Pancreas (tissue), 10 donors: ENCODE results near the gene A2M. TPM values are rescaled to one million over a fixed set of nuclear protein-coding genes. Genes with fewer than 3 reads are reported as not detected.

ENCODE experiments used
- ATAC-seq, 4 donors: fragments of 200-7000 bp; cut with Tn5 transposase; one replicate each; pipeline versions ENCODE4 v1.8.0 to v1.9.1; 2020; ENCODE audit warnings: mild to moderate bottlenecking in 4 of 4, moderate library complexity in 4 of 4
- DNase-seq, 6 donors: peaks; one replicate each; pipeline ENCODE4 v3.0.0-alpha.2; 2020
- FAIRE-seq: peaks from 2 replicates; lab custom pipeline; 2012; peaks lifted over from hg19 to GRCh38; lab: Jason Lieb, UNC
- H3K27ac ChIP-seq, 4 donors: fragments of 200-600 bp; sonication (generic); 1 replicate in 3 of 4; 2 replicates in 1 of 4; pipeline versions ENCODE4 v1.5.0 to v1.8.0; 2020
- H3K27me3 ChIP-seq, 4 donors: fragments of 200-600 bp; one replicate each; pipeline ENCODE4 v1.8.0; 2021
- H3K36me3 ChIP-seq, 3 donors: fragments of 200-600 bp; sonication (generic) in 1 of 3; one replicate each; pipeline versions ENCODE4 v1.5.0 to v1.8.0; 2020 to 2021
- H3K4me1 ChIP-seq, 3 donors: fragments of 200-600 bp; one replicate each; pipeline ENCODE4 v1.8.0; 2021
- H3K4me3 ChIP-seq, 4 donors: fragments of 200-600 bp; sonication (generic) in 2 of 4; one replicate each; pipeline versions ENCODE4 v1.5.0 to v1.8.0; 2020 to 2021
- H3K9me3 ChIP-seq, 4 donors: fragments of 200-600 bp; one replicate each; pipeline ENCODE4 v1.8.0; 2021
- WGBS, 2 donors: extraction: QIAGEN DNeasy Blood & Tissue Kit; methylation state at CpG; one replicate each; pipeline ENCODE4 v1.1.7; 2013; 5-methylcytosine and 5-hydroxymethylcytosine counted together
- intact Hi-C, 3 donors: fragments of 100-400 bp; cut with DNase I; formaldehyde crosslinking; loops; one replicate each; pipeline versions ENCODE4 v1.11.1 to v1.14.2; 2022
- polyA plus RNA-seq, 2 donors: library from polyadenylated mRNA; stranded (reverse); fragments of 200-250 nt; gene quantifications; one replicate each; pipeline ENCODE4 v1.2.3, GENCODE V29; 2013
- total RNA-seq, 6 donors: library from RNA; stranded (reverse); fragmentation: NEBNext Ultra II Directional in 4 of 6; extraction: Animal tissue kit (Norgen Biotek cat#: 25700) in 4 of 6; gene quantifications; one replicate each; pipeline versions ENCODE4 v1.2.1 to v1.2.4, GENCODE V29; 2021 to 2023
- TF ChIP-seq, protein P1 (sequence below), 4 donors: fragments of 200-600 bp; sonication (generic) in 3 of 4; IDR thresholded peaks; one replicate each; pipeline versions ENCODE4 v1.5.0 to v1.8.0; 2021; ENCODE audit warnings: antibody characterized with exemption in 4 of 4
- donor health status: healthy with polysubstance abuse.
- donor health status: DM: no; HTN: no; CAD: no; lungs with moderate emphysema.
- donor health status: DM: no; HTN: no; CAD: no.
- donor health status: control.
- donor health status: control.
- donor health status: Bipolar disorder and iron deficiency.
- donor health status: DM: yes; HTN: yes; CAD: no.
- donor health status: DM: no; HTN: no; CAD: no.
- donor health status: DM: no; HTN: no; CAD: no.
- donor health status: DM: yes; HTN: yes; CAD: no.

A2M gene
- total and polyA plus RNA-seq, 8 donors, result 22.8 to 275 (median 62.4) TPM

- H3K36me3 ChIP-seq, result no peaks in the 10 kb centered on the region
- peak overlapping the region; percentile 64 to 89 (median 74) for H3K4me3 ChIP-seq
- intact Hi-C loops, result no loop called here
- peak; percentile 90 to 93 (median 90) for ATAC-seq
- FAIRE-seq, result no peak
- no peaks in the 10 kb centered on the region for H3K9me3 ChIP-seq
- DNase-seq, result peak; percentile 89 to 97 (median 96)
- H3K27me3 ChIP-seq, result no peaks in the 10 kb centered on the region
- H3K4me1 ChIP-seq, result peaks cover 0 to 6% (median 5%) of the 10 kb centered on the region in 3 donors
- TF ChIP-seq, protein P1, sequence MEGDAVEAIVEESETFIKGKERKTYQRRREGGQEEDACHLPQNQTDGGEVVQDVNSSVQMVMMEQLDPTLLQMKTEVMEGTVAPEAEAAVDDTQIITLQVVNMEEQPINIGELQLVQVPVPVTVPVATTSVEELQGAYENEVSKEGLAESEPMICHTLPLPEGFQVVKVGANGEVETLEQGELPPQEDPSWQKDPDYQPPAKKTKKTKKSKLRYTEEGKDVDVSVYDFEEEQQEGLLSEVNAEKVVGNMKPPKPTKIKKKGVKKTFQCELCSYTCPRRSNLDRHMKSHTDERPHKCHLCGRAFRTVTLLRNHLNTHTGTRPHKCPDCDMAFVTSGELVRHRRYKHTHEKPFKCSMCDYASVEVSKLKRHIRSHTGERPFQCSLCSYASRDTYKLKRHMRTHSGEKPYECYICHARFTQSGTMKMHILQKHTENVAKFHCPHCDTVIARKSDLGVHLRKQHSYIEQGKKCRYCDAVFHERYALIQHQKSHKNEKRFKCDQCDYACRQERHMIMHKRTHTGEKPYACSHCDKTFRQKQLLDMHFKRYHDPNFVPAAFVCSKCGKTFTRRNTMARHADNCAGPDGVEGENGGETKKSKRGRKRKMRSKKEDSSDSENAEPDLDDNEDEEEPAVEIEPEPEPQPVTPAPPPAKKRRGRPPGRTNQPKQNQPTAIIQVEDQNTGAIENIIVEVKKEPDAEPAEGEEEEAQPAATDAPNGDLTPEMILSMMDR (IDR thresholded peaks at IDR 0.05), result no peak
- WGBS, 2 donors, result 3 to 7% methylated on average over 36 to 44 of the region's 45 CpGs
- H3K27ac ChIP-seq, result peak overlapping the region; percentile 95 to 100 (median 98)
Observed at GRCh38 chr12:9064815-9065606, 50.7 kb downstream of the A2M start.

- TF ChIP-seq, protein P1 (IDR thresholded peaks at IDR 0.05), result peak in 3 of 4 donors; percentile 16 to 37 (median 23)
- Histone ChIP-seq H3K27me3 (no peaks in the 10 kb centered on the region), H3K4me1 (peaks cover 0 to 6% (median 5%) of the 10 kb centered on the region in 3 donors), H3K27ac (peak overlapping the region; percentile 95 to 100 (median 98)), H3K36me3 (no peaks in the 10 kb centered on the region), H3K9me3 (no peaks in the 10 kb centered on the region), H3K4me3 (peak overlapping the region; percentile 64 to 89 (median 74))
- intact Hi-C loops, result no loop called here
- FAIRE-seq (no peak), DNase-seq (peak; percentile 71 to 88 (median 76)), ATAC-seq (peak; percentile 79 to 90 (median 85))
- WGBS, 2 donors, result 1% methylated on average over 35 to 51 of the region's 51 CpGs
Observed at GRCh38 chr12:9064201-9064814, 51.4 kb downstream of the A2M start.

DNA sequence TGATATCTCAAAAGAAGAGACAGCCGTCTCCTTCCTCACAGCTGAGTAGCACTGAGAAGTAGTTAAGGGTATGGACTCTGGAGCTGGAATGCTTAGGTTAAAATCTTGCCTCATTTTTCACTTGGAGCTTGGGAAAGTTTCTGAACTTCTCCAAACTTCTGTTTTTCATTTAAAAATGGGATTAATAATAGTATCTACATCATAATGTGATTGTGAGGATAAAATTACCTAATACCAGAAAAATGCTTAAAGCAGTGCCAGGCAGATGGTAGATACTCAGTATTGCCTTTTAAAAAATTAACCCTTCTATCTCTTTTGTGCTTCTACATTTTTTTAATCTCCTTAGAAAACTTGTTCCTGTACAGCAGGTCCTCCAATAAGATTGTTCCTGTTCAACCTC lies 63.1 kb downstream of the A2M start:
- no peak overlapping the region for H3K4me3 ChIP-seq
- no peak for ATAC-seq
- H3K4me1 ChIP-seq, result no peaks in the 10 kb centered on the region
- no peaks in the 10 kb centered on the region for H3K36me3 ChIP-seq
- no peaks in the 10 kb centered on the region for H3K9me3 ChIP-seq
- no peak for FAIRE-seq
- TF ChIP-seq, protein P1 (IDR thresholded peaks at IDR 0.05), result no peak
- H3K27me3 ChIP-seq, result no peaks in the 10 kb centered on the region
- no peak overlapping the region for H3K27ac ChIP-seq
- DNase-seq, result no peak
- WGBS, 2 donors, result 50 to 55% methylated on average over 1 of the region's 1 CpG
- intact Hi-C loops, result loop anchor here in 1 of 3 donors (10.0 kb wide), 1 partner anchor 388 kb away; the partner anchor contains the start of gene MFAP5

DNA sequence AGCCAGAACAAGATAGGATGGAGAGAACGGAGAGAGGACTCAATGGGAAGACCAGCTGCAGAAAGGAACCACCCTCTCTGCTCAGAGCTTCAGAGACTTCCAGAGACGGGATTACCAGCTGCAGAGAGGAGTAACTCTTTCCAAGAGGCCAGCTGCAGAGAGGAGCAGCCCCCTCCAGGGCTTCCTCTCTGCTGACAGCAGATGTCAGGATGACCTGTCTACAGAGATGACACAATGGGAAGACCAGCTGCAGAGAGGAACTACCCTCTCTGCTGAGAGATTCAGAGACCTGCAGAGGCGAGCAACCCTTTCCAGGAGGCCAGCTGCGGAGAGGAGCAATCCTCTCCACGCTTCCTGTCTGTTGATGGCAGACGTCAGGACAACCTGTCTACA lies 64.6 kb downstream of the A2M start:
- ATAC-seq (no peak), DNase-seq (no peak), FAIRE-seq (no peak)
- intact Hi-C loops, result loop anchor here in 1 of 3 donors (10.0 kb wide), 1 partner anchor 386 kb away; the partner anchor contains the start of gene MFAP5
- Histone ChIP-seq H3K27me3 (no peaks in the 10 kb centered on the region), H3K9me3 (no peaks in the 10 kb centered on the region), H3K4me3 (no peak overlapping the region), H3K4me1 (no peaks in the 10 kb centered on the region), H3K27ac (no peak overlapping the region), H3K36me3 (no peaks in the 10 kb centered on the region)
- TF ChIP-seq, protein P1 (IDR thresholded peaks at IDR 0.05), result no peak
- WGBS, 2 donors, result 70 to 77% methylated on average over 6 of the region's 6 CpGs
